Stimulated activated CD4-positive, alpha-beta T cell treated with anti-CD3 and anti-CD28 coated beads, Interleukin-4, amount 100 ng/mL, for 48 hours (primary cell): ENCODE measurements around the gene ITGA8.
A peak's percentile ranks its signal among the peaks of the same experiment; 100 is the strongest.
"Not testable (repeated sequence)": the region's sequence is repeated elsewhere in the genome, so short reads cannot be mapped to it uniquely, and the experiment has no call there.

Experiments
- DNase-seq, 2 donors: peaks; one replicate each; pipeline ENCODE4 v3.0.0-alpha.2; 2020; ENCODE audit warnings: low read depth in 2 of 2

The ITGA8 gene

GRCh38 chr10:15609246-15609645, 110.5 kb downstream of the ITGA8 start:
- no peak for DNase-seq

DNA sequence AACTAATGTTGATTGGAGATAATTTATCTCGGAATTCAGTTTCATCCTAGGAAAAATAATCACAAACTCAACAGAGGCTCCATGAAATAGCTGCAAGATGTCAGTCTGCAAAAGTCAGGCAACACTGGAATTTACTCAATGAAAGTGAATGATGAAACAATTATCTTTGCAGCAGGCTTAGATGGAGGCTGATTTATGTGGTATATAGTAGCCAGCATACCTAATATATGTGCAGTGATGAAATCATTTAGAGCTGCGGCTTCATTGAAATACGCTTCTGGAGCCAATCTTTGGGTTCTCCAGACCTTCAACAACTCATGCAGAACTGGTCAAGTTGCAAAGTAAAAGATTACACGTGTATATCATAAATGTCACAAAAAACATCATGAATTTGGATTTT, 113.3 kb downstream of the ITGA8 start:
- DNase-seq = no peak

DNA sequence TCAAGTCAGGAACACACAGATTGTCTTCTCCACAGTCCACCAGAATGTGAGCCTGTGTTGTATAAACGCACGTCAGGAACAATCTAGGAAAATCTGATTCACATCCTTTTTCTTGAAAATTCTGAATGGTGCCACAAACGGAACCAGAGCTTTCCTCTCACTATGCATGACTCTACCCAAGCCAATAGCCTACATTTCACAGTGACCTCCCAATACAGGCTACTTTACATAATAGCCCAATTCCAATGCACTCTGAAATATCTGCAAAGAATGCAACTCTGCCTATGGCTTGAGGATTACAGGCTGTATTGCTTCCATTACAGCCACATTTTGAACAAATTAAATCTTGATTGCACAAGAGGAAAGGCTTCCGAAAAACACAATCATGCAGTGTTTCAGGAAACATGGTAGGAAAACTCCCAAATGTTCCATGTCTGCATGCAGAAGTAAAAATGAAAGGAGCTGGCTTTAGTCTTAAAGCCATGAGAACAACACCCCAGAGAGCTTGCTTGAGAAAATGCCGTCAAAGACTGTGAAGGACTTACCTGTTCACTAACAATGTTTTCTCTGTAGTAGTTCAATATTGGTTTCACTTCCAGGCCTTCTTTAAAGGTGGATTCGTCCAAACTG, 113.9 kb downstream of the ITGA8 start:
- DNase-seq = no peak

GRCh38 chr10:15603446-15604011, 116.2 kb downstream of the ITGA8 start:
- DNase-seq = no peak

DNA sequence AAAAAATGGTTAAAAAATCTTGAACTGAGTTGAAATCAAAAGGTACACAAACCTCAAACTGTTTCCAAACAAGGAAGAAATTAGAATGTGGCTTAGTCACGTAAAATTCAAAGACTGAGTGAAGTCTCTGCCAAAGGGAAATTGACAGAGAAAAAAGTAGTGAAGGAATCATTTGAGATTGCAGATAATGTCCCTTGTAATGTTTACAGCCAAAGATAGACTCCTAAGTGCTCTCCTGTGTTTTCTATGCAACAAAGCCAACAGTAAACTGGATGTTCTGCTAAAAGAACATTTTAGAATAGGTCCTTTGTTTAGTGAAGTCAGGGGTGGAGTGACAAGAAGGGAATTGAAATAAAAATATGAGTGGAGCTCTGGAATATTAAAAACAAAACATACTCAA, 117.9 kb downstream of the ITGA8 start:
- DNase-seq = no peak

GRCh38 chr10:15595260-15595659, 124.5 kb downstream of the ITGA8 start:
- DNase-seq = no peak

- no peak for DNase-seq
Measured at GRCh38 chr10:15591937-15592336, 127.8 kb downstream of the ITGA8 start.

- DNase-seq = no peak
Measured at GRCh38 chr10:15591431-15591830, 128.3 kb downstream of the ITGA8 start.

DNA sequence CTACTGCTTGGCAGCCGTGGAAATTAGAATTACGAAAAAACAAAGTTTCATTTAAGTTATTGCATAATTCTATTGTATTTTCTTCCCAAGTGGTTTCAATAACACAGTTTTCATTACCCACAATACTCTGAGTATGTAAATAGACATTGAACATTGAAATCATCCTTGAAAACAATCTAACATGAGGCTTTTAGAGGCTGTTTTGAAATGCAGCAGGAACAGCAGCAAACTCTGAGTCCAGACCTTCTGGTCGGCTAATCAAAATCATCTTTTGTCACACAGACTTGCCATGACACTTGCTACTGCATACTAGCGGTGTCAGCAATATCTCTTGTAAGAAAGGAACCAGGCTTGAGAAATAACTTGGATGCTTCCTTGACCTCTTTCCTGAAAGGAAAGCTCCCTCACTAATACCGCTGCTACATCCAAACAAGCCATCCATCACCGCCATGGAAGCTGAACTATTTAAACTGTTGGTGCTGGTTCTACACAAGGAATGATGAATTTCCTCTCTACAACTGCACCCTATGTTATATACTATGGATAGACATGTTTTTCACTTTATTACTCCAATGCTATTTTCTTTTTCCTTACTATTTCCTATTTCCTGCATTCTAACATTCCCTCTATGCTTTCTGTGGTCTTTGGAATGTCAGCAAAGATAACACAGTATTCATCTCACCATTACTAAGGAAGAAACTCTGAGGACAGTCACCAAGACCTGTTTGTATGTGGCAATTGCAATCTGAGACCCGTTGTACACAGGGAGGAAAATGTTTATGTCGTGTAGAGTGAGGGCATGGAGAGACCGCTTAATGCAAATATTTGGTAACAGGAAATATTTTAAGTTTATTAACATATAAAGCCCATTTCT, 130.8 kb downstream of the ITGA8 start:
- no peak for DNase-seq

- DNase-seq = no peak
Measured at GRCh38 chr10:15588151-15588550, 131.6 kb downstream of the ITGA8 start.

DNA sequence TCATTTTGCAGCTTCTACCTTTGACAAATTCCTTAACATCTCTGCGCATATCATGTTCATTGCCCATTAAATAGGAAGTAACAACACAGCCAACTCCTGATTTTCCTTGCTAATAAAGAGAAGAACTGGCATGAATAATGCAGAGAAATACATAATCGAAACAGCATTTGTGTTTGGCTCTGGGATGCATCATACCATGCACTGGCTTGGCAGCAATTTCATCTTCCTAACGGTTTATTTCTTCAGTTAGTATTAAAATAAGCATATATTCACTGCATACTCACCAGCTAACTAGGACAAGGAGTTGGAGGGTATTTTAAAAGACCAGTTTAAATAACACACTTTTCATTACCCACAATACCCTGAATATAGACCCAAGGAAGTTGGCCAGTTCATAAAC, 132.5 kb downstream of the ITGA8 start:
- no peak for DNase-seq

- peak; percentile 28 to 47 for DNase-seq
Measured at GRCh38 chr10:15585303-15585715, 134.4 kb downstream of the ITGA8 start.

- not testable (repeated sequence) for DNase-seq
Measured at GRCh38 chr10:15582972-15583371, 136.8 kb downstream of the ITGA8 start.

GRCh38 chr10:15579605-15580004, 140.1 kb downstream of the ITGA8 start:
- no peak for DNase-seq

- no peak for DNase-seq
Measured at GRCh38 chr10:15572531-15573045, 147.1 kb downstream of the ITGA8 start.

- no peak for DNase-seq
Measured at GRCh38 chr10:15571575-15571974, 148.1 kb downstream of the ITGA8 start.

DNA sequence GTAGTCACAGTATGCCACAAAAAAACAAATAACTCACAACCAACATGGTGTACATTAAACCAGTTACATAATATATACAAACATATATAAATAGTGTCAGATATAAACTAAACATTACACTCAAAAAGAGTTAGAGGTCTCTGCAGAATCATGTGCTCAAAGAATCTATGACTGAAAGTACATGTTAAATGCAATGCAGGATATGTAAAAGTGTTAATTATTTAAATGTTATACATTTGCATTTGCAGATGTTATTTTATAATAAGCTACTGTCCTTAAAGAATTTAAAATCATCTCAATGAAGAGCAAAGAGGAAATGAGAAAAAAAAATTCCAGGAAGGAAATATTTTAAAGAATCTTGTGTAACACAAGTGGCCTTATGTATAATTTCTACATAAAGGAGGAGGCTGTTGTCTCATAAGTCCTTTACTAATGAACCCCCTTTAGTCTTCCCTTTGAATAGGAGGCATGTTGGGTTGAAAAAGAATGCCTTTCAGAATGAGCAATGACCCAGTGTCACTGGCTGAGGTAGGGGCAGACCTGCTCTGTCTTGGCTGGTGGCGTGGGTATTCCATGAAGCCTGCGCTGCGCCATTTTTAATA, 148.9 kb downstream of the ITGA8 start:
- no peak for DNase-seq

DNA sequence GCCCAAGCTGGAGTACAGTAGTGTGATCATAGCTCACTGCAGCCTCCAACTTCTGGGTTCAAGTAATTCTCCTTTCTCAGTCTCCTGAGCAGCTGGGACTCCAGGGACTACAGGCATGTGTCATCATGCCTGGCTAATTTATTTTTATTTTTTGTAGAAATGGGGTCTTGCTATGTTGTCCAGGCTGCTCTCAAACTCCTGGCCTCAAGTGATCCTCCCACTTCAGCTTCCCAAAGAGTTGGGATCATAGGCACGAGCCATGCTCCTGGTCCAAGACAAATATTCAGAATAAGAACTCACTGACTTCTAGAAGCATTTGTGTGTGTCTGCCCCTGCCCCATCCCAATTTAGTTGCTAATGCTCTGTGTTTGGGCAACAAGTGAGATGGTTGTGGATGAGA, 151.8 kb downstream of the ITGA8 start:
- DNase-seq = no peak

DNA sequence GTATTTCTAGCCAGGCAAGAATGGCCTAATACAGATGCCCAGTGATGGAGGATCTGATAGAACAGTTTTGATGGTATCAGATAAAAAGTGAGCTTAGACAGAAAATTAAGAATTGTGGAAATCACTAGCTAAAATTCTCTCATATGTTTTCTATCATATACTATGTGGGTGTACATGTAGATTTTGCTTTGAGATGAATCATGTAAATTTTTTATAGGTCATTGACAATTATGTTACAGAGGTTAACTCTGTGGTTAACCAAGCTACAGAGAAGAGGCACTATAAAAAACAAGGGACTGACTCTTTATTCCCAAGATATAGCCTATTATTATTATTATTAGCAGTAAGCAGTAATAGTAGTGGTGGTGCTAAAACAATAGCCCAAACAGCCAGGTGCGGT, 156.5 kb downstream of the ITGA8 start:
- no peak for DNase-seq

DNA sequence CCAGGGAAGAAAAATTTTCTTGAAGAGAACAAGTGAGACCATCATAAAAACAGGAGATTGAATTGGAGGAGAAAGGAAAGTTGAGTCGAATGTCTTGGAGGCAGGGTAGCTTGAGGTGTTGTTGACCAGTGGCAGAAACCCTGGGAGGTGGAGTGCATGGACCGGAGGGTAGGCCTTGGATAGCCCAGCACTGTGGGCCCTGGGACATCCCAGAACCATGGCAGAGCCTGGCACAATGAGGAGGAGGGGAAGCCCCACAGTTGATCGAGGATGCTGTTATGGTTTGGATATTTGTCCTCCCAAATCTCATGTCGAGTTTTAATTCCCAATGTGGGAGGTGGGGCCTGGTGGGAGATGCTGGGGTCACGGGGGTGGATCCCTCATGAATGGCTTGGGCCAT, 157.1 kb downstream of the ITGA8 start:
- DNase-seq = no peak

- DNase-seq = no peak
Measured at GRCh38 chr10:15562116-15562515, 157.6 kb downstream of the ITGA8 start.

DNA sequence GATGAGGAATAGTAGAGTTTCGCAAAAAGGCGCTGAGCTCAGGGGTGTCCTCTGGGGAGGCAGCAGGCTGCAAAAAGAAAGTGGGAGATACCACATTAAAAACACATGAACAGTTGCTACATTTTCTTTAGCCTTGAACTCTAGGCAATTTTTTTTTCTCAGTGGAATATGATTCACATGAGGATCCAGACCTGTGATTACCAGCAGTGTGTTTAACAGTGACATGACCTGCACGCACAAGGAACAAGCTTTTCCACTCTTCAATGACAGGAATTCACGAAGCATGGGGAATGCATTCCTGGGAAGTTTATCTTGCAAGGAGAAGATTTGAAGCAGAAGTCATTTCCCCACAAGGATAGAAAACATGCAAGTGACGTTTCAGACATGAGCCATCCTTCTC, 161.6 kb downstream of the ITGA8 start:
- no peak for DNase-seq
